Measurements from ENCODE around the gene G0S2.

Gene G0S2

GRCh38 chr1:209715314-209715713 is 40.1 kb downstream of the G0S2 start:
- peak; percentile 4 for DNase-seq (ENCODE audit: low read depth, low spot score)

GRCh38 chr1:209717818-209718217 is 42.6 kb downstream of the G0S2 start:
- no peak for DNase-seq (ENCODE audit: low read depth, low spot score)

- DNase-seq (ENCODE audit: low read depth, low spot score), result no peak
These were observed 45.1 kb downstream of the G0S2 start for GRCh38 chr1:209720326-209720725.

- no peak for DNase-seq (ENCODE audit: low read depth, low spot score)
These were observed 45.6 kb downstream of the G0S2 start for GRCh38 chr1:209720826-209721225.

- DNase-seq (ENCODE audit: low read depth, low spot score), result no peak
These were observed 46.1 kb downstream of the G0S2 start for GRCh38 chr1:209721323-209721722.

GRCh38 chr1:209723265-209723664 is 48.1 kb downstream of the G0S2 start:
- no peak for DNase-seq (ENCODE audit: low read depth, low spot score)

- no peak for DNase-seq (ENCODE audit: low read depth, low spot score)
These were observed 48.8 kb downstream of the G0S2 start for GRCh38 chr1:209723756-209724693.
